ENCODE data around the gene USP17L20.
A peak's percentile ranks its signal among the peaks of the same experiment; 100 is the strongest.
"Not testable (repeated sequence)": the region's sequence is repeated elsewhere in the genome, so short reads cannot be mapped to it uniquely, and the experiment has no call there.

USP17L20 gene, protein sequence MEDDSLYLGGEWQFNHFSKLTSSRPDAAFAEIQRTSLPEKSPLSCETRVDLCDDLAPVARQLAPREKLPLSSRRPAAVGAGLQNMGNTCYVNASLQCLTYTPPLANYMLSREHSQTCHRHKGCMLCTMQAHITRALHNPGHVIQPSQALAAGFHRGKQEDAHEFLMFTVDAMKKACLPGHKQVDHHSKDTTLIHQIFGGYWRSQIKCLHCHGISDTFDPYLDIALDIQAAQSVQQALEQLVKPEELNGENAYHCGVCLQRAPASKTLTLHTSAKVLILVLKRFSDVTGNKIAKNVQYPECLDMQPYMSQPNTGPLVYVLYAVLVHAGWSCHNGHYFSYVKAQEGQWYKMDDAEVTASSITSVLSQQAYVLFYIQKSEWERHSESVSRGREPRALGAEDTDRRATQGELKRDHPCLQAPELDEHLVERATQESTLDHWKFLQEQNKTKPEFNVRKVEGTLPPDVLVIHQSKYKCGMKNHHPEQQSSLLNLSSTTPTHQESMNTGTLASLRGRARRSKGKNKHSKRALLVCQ

GRCh38 chr4:9257824-9258223, at the start of gene USP17L20:
Gene USP17L20 (plus strand): TSS chr4:9258124. CDS start chr4:9258124, 0 bp downstream.
- not testable (repeated sequence) for DNase-seq (ENCODE audit: low read depth in 2 of 3, low spot score in 2 of 3)

- DNase-seq (ENCODE audit: low read depth in 2 of 3, low spot score in 2 of 3) = not testable (repeated sequence)
Measured at GRCh38 chr4:9210357-9210756, 47.6 kb upstream of the USP17L20 start, which contains the start of gene USP17L10. Gene USP17L10 (plus strand): TSS chr4:9210657. CDS start chr4:9210657, 0 bp downstream.

DNA sequence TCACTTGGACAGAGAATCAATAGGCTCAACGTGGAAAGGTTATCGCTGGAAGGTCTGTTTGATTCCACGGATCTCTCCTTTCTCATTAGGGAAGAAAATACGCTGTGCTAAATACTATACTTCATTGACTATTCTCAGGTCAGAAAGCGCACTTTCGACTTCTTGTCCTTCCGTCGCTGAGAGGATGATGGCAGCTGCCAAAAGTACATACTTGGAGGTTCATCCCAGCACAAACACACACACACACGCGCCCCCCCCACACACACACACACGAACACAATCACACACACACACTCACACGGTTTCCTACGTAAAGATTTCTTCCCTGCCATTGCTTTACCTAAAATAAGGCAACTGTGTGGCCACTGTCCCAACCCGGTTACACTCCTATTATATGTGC, 43.2 kb upstream of the USP17L20 start:
- not testable (repeated sequence) for DNase-seq (ENCODE audit: low read depth in 2 of 3, low spot score in 2 of 3)

- not testable (repeated sequence) for DNase-seq (ENCODE audit: low read depth in 2 of 3, low spot score in 2 of 3)
Measured at GRCh38 chr4:9215105-9215504, 42.8 kb upstream of the USP17L20 start, which contains the start of gene USP17L11. Gene USP17L11 (plus strand): TSS chr4:9215405. CDS start chr4:9215405, 0 bp downstream.

- DNase-seq (ENCODE audit: low read depth in 2 of 3, low spot score in 2 of 3) = not testable (repeated sequence)
Measured at GRCh38 chr4:9219852-9220251, 38.1 kb upstream of the USP17L20 start, which contains the start of gene USP17L12. Gene USP17L12 (plus strand): TSS chr4:9220152. CDS start chr4:9220152, 0 bp downstream.

GRCh38 chr4:9224596-9224995, 33.3 kb upstream of the USP17L20 start, which contains the start of gene USP17L13:
Gene USP17L13 (plus strand): TSS chr4:9224896. CDS start chr4:9224896, 0 bp downstream.
- not testable (repeated sequence) for DNase-seq (ENCODE audit: low read depth in 2 of 3, low spot score in 2 of 3)

DNA sequence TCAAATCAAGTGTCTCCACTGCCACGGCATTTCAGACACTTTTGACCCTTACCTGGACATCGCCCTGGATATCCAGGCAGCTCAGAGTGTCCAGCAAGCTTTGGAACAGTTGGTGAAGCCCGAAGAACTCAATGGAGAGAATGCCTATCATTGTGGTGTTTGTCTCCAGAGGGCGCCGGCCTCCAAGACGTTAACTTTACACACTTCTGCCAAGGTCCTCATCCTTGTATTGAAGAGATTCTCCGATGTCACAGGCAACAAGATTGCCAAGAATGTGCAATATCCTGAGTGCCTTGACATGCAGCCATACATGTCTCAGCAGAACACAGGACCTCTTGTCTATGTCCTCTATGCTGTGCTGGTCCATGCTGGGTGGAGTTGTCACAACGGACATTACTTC, 27.7 kb upstream of the USP17L20 start:
- not testable (repeated sequence) for DNase-seq (ENCODE audit: low read depth in 2 of 3, low spot score in 2 of 3)

- not testable (repeated sequence) for DNase-seq (ENCODE audit: low read depth in 2 of 3, low spot score in 2 of 3)
Measured at GRCh38 chr4:9234085-9234484, 23.8 kb upstream of the USP17L20 start, which contains the start of gene USP17L15. Gene USP17L15 (plus strand): TSS chr4:9234385. CDS start chr4:9234385, 0 bp downstream.

DNA sequence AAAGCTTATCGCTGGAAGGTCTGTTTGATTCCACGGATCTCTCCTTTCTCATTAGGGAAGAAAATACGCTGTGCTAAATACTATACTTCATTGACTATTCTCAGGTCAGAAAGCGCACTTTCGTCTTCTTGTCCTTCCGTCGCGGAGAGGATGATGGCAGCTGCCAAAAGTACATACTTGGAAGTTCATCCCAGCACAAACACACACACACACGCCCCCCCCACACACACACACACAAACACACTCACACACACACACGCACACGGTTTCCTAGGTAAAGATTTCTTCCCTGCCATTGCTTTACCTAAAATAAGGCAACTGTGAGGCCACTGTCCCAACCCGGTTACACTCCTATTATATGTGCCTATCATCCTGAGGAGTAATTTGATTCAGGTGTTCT, 19.5 kb upstream of the USP17L20 start:
- not testable (repeated sequence) for DNase-seq (ENCODE audit: low read depth in 2 of 3, low spot score in 2 of 3)

DNA sequence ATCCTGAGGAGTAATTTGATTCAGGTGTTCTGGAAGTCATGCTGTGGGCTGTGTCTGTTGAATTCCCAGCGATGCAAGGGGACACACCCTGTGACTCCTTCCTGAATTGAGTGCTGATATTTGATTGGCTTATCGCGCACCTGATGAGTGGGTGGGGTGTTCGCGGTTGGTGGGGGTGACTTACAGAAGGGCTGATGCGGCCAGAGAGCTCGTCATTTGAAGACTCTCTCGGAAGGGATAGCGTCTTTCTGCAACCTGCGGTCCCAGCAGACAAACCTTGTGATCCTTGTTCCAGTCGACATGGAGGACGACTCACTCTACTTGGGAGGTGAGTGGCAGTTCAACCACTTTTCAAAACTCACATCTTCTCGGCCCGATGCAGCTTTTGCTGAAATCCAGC, 14.3 kb upstream of the USP17L20 start, which contains the start of gene USP17L17:
TSS of gene USP17L17 (plus strand) at position 301 of the 400 bp plus-strand sequence. CDS start at position 301, 0 bp downstream.
- DNase-seq (ENCODE audit: low read depth in 2 of 3, low spot score in 2 of 3) = not testable (repeated sequence)

- peak in 2 of 3 experiments; percentile 0 to 1 for DNase-seq (ENCODE audit: low read depth in 2 of 3, low spot score in 2 of 3)
Measured at GRCh38 chr4:9247953-9248680, 9.8 kb upstream of the USP17L20 start, which contains the start of gene USP17L18. Gene USP17L18 (plus strand): TSS chr4:9248630. CDS start chr4:9248630, 0 bp downstream.

- DNase-seq (ENCODE audit: low read depth in 2 of 3, low spot score in 2 of 3) = not testable (repeated sequence)
Measured at GRCh38 chr4:9253078-9253477, 4.8 kb upstream of the USP17L20 start, which contains the start of gene USP17L19. Gene USP17L19 (plus strand): TSS chr4:9253378. CDS start chr4:9253378, 0 bp downstream.

- not testable (repeated sequence) for DNase-seq (ENCODE audit: low read depth in 2 of 3, low spot score in 2 of 3)
Measured at GRCh38 chr4:9262572-9262971, 4.6 kb downstream of the USP17L20 start, which contains the start of gene USP17L21. Gene USP17L21 (plus strand): TSS chr4:9262872. CDS start chr4:9262872, 0 bp downstream.

GRCh38 chr4:9267319-9267718, 9.4 kb downstream of the USP17L20 start, which contains the start of gene USP17L22:
Gene USP17L22 (plus strand): TSS chr4:9267619. CDS start chr4:9267619, 0 bp downstream.
- not testable (repeated sequence) for DNase-seq (ENCODE audit: low read depth in 2 of 3, low spot score in 2 of 3)

- DNase-seq (ENCODE audit: low read depth in 2 of 3, low spot score in 2 of 3) = peak in 2 of 3 experiments; percentile 0 to 4
Measured at GRCh38 chr4:9271719-9272118, 13.8 kb downstream of the USP17L20 start.

Measured in activated CD8-positive, alpha-beta memory T cell treated with anti-CD3 and anti-CD28 coated beads for 48 hours (primary cell).